ACC112 (cell line): ENCODE data around the gene TRANK1.

Experiments used
- H2AFZ ChIP-seq: fragments of 200-600 bp; sonication (generic); one replicate; pipeline ENCODE4 v1.6.0; 2017; ENCODE audit warnings: antibody characterized with exemption, low read length; ENCODE audit not compliant: unreplicated experiment
- H3K27ac ChIP-seq: fragments of 200-600 bp; sonication (generic); 2 replicates; pipeline ENCODE4 v1.5.1; 2014; ENCODE audit warnings: low read depth, mild to moderate bottlenecking, antibody characterized with exemption, low read length, moderate library complexity
- H3K27me3 ChIP-seq: fragments of 200-600 bp; sonication (generic); 2 replicates; pipeline ENCODE4 v1.6.1; 2014; ENCODE audit warnings: mild to moderate bottlenecking, antibody characterized with exemption, low read length, moderate library complexity, mixed read lengths; ENCODE audit not compliant: insufficient read depth
- H3K36me3 ChIP-seq: fragments of 200-600 bp; sonication (generic); 2 replicates; pipeline ENCODE4 v1.6.1; 2016; ENCODE audit warnings: mild to moderate bottlenecking, antibody characterized with exemption, low read length, moderate library complexity, mixed read lengths; ENCODE audit not compliant: insufficient read depth
- H3K4me1 ChIP-seq: fragments of 200-600 bp; sonication (generic); one replicate; pipeline ENCODE4 v1.6.1; 2016; ENCODE audit warnings: low read length, mixed read lengths; ENCODE audit not compliant: insufficient read depth, unreplicated experiment, control insufficient read depth
- H3K4me3 ChIP-seq: fragments of 200-600 bp; sonication (generic); 2 replicates; pipeline ENCODE4 v1.5.1; 2014; ENCODE audit warnings: mild to moderate bottlenecking, low read depth, low read length
- H3K79me2 ChIP-seq: fragments of 200-600 bp; sonication (generic); one replicate; pipeline ENCODE4 v1.6.0; 2016; ENCODE audit warnings: low read length; ENCODE audit not compliant: control insufficient read depth, unreplicated experiment, insufficient read depth

Gene TRANK1

GRCh38 chr3:36820083-36820482 lies 124.8 kb downstream of the TRANK1 start:
- Histone ChIP-seq H3K27ac (no peak overlapping the region), H3K27me3 (peaks cover 3% of the 10 kb centered on the region; the same call in 1 of the 2 replicates), H3K79me2 (no peaks in the 10 kb centered on the region), H3K4me1 (no peaks in the 10 kb centered on the region), H3K4me3 (no peak overlapping the region), H3K36me3 (no peaks in the 10 kb centered on the region), H2AFZ (no peak overlapping the region)

DNA sequence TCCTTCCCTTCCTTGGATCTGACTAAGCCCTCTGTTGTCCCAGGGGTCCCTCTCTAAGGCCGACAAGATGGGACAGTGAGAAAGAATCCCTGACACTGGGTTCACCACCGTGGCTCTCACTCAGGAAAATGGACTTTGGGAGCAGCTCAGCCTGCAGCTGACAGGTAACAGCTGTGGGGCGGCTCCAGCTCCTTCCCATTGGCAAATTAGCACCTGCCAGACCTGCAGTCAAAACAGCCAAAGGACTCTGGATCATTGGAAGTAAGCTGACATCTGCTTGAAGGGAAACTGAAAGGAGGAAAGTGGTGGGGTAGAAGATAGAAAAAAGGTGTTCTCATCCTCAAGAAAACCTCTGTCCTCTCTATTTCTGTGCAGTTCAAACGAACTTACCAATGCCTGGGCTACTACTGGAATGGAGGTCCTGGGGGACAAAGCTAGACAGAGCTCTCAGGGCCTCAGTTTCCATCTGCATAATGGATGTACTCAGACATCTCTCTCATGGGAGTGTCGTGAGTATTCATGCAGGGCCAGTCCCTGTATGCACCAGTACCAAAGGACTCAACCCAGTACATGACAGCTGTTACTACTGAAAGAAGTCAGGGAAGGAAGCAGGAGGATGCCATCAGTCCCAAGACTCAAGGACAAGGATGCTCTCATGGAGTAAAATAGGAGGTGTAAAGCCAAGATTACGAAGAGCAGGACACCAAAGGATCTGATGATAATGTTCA lies 126.9 kb downstream of the TRANK1 start:
- Histone ChIP-seq H2AFZ (no peak overlapping the region), H3K4me1 (no peaks in the 10 kb centered on the region), H3K36me3 (no peaks in the 10 kb centered on the region), H3K79me2 (no peaks in the 10 kb centered on the region), H3K27me3 (peaks cover 3% of the 10 kb centered on the region; the same call in 1 of the 2 replicates), H3K4me3 (no peak overlapping the region), H3K27ac (no peak overlapping the region)

- H3K4me3 ChIP-seq = no peak overlapping the region
- H3K27me3 ChIP-seq = peaks cover 3% of the 10 kb centered on the region; the same call in 1 of the 2 replicates
- no peaks in the 10 kb centered on the region for H3K79me2 ChIP-seq
- no peaks in the 10 kb centered on the region for H3K36me3 ChIP-seq
- no peak overlapping the region for H3K27ac ChIP-seq
- no peaks in the 10 kb centered on the region for H3K4me1 ChIP-seq
- H2AFZ ChIP-seq = no peak overlapping the region
Observed at GRCh38 chr3:36815375-36815774, 129.5 kb downstream of the TRANK1 start.

DNA sequence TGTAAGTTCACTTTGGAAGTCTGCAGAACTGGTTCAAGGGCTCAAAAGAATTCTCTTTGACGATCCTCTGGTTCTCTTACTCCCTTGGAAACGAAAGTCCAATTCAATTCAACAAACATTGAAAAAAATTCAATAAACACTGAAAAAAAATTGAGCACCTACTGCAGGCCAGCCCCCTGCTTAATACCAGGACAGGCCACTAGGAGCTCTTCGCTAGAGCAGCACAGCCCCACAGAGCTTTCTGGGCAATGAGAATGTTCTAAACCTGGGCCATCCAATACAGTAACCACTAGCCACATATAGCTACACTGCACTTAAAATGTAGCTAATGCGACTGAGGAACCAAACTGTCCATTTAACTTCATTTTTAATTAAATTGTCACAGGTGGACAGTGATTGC lies 130.1 kb downstream of the TRANK1 start:
- H3K79me2 ChIP-seq = no peaks in the 10 kb centered on the region
- H3K27ac ChIP-seq = no peak overlapping the region
- no peak overlapping the region for H2AFZ ChIP-seq
- no peaks in the 10 kb centered on the region for H3K4me1 ChIP-seq
- H3K36me3 ChIP-seq = no peaks in the 10 kb centered on the region
- H3K4me3 ChIP-seq = no peak overlapping the region
- H3K27me3 ChIP-seq = peaks cover 3% of the 10 kb centered on the region; the same call in 1 of the 2 replicates

GRCh38 chr3:36814066-36814717 lies 130.7 kb downstream of the TRANK1 start:
- no peak overlapping the region for H3K4me3 ChIP-seq
- 0 out of 2 replicates have a peak, but pooled peaks cover 3% of the 10 kb centered on the region for H3K27me3 ChIP-seq
- H3K4me1 ChIP-seq = no peaks in the 10 kb centered on the region
- no peaks in the 10 kb centered on the region for H3K79me2 ChIP-seq
- no peak overlapping the region for H2AFZ ChIP-seq
- H3K36me3 ChIP-seq = no peaks in the 10 kb centered on the region
- no peak overlapping the region for H3K27ac ChIP-seq

- Histone ChIP-seq H3K36me3 (no peaks in the 10 kb centered on the region), H3K27me3 (peaks cover 10% of the 10 kb centered on the region; the same call in 1 of the 2 replicates), H2AFZ (no peak overlapping the region), H3K4me1 (no peaks in the 10 kb centered on the region), H3K4me3 (no peak overlapping the region), H3K79me2 (no peaks in the 10 kb centered on the region), H3K27ac (no peak overlapping the region)
Observed at GRCh38 chr3:36813305-36813704, 131.5 kb downstream of the TRANK1 start.

GRCh38 chr3:36812240-36812639 lies 132.6 kb downstream of the TRANK1 start:
- Histone ChIP-seq H3K36me3 (no peaks in the 10 kb centered on the region), H3K4me1 (no peaks in the 10 kb centered on the region), H3K27ac (no peak overlapping the region), H2AFZ (no peak overlapping the region), H3K4me3 (no peak overlapping the region), H3K27me3 (peaks cover 18% of the 10 kb centered on the region), H3K79me2 (no peaks in the 10 kb centered on the region)

DNA sequence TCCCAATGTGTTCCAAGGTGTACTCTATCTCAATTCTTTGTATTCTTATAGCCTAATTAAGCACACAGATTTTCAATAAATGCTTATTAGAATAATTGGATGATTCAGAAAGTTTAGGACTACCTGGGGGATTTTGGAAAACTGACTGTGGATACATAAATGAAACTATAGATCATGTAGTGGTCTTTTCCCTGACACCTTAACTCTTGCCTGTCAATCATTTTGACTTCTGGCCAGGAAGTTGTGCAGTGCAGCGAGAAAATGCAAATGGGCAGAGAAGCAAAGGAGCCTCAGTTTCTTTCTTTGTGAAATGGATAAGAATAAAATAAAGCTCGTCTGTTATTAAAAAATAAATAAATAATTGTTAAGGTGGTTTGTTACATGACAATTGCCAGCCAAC lies 133.1 kb downstream of the TRANK1 start:
- Histone ChIP-seq H3K4me1 (no peaks in the 10 kb centered on the region), H3K27me3 (peaks cover 21% of the 10 kb centered on the region), H3K4me3 (no peak overlapping the region), H3K79me2 (no peaks in the 10 kb centered on the region), H3K36me3 (no peaks in the 10 kb centered on the region), H3K27ac (no peak overlapping the region), H2AFZ (no peak overlapping the region)

- H3K4me1 ChIP-seq = no peaks in the 10 kb centered on the region
- peaks cover 65% of the 10 kb centered on the region for H3K27me3 ChIP-seq
- H3K4me3 ChIP-seq = no peak overlapping the region
- no peaks in the 10 kb centered on the region for H3K36me3 ChIP-seq
- H3K79me2 ChIP-seq = no peaks in the 10 kb centered on the region
- no peak overlapping the region for H2AFZ ChIP-seq
- H3K27ac ChIP-seq = no peak overlapping the region
Observed at GRCh38 chr3:36804295-36805055, 140.4 kb downstream of the TRANK1 start.

GRCh38 chr3:36803091-36803791 lies 141.6 kb downstream of the TRANK1 start:
- Histone ChIP-seq H3K79me2 (no peaks in the 10 kb centered on the region), H2AFZ (no peak overlapping the region), H3K4me1 (no peaks in the 10 kb centered on the region), H3K4me3 (no peak overlapping the region), H3K36me3 (no peaks in the 10 kb centered on the region), H3K27ac (no peak overlapping the region), H3K27me3 (peaks cover 57% of the 10 kb centered on the region)
